GM23338 (cell line): Measurements from ENCODE around the gene BNC2. TPM values are rescaled to one million over a fixed set of nuclear protein-coding genes. Genes with fewer than 3 reads are reported as not detected.
A peak's percentile ranks its signal among the peaks of the same experiment; 100 is the strongest.

ENCODE experiments used
- ATAC-seq: fragments of 200-7000 bp; cut with Tn5 transposase; 3 replicates; pipeline ENCODE4 v1.9.1; 2020
- DNase-seq: peaks from one replicate; pipeline ENCODE4 v3.0.0-alpha.2; 2015; ENCODE audit warnings: low spot score
- H2AFZ ChIP-seq: fragments of 200-600 bp; sonication (generic); 2 replicates; pipeline ENCODE4 v1.8.0; 2016; ENCODE audit warnings: antibody characterized with exemption, mild to moderate bottlenecking, moderate library complexity
- H3F3A ChIP-seq: fragments of 200-600 bp; sonication (generic); replicated peaks from 2 replicates; pipeline ENCODE4 v1.8.0; 2017; ENCODE audit warnings: antibody characterized with exemption, mixed run types, low read depth
- H3K27ac ChIP-seq: fragments of 200-600 bp; sonication (generic); 2 replicates; pipeline ENCODE4 v1.6.1; 2016; ENCODE audit warnings: low read depth
- H3K27me3 ChIP-seq: fragments of 200-600 bp; sonication (generic); 2 replicates; pipeline ENCODE4 v1.8.0; 2016; ENCODE audit warnings: mild to moderate bottlenecking, mixed run types, moderate library complexity; ENCODE audit not compliant: insufficient read depth
- H3K36me3 ChIP-seq: fragments of 200-600 bp; sonication (generic); 2 replicates; pipeline ENCODE4 v1.8.0; 2016; ENCODE audit warnings: mild to moderate bottlenecking; ENCODE audit not compliant: insufficient read depth
- H3K4me1 ChIP-seq: fragments of 200-600 bp; sonication (generic); 2 replicates; pipeline ENCODE4 v1.8.0; 2016; ENCODE audit warnings: mild to moderate bottlenecking, moderate library complexity; ENCODE audit not compliant: insufficient read depth
- H3K4me2 ChIP-seq: fragments of 200-600 bp; sonication (generic); 2 replicates; pipeline ENCODE4 v1.7.1; 2017; ENCODE audit warnings: mixed run types
- H3K4me3 ChIP-seq: fragments of 200-600 bp; sonication (generic); 2 replicates; pipeline ENCODE4 v1.6.1; 2016; ENCODE audit warnings: mixed run types
- H3K79me2 ChIP-seq: fragments of 200-600 bp; sonication (generic); replicated peaks from 2 replicates; pipeline ENCODE4 v1.8.0; 2017; ENCODE audit warnings: mild to moderate bottlenecking; ENCODE audit not compliant: insufficient read depth
- H3K9me2 ChIP-seq: fragments of 200-600 bp; sonication (generic); 2 replicates; pipeline ENCODE4 v1.8.0; 2017; ENCODE audit not compliant: insufficient read depth
- H4K20me1 ChIP-seq: fragments of 200-600 bp; sonication (generic); replicated peaks from 2 replicates; pipeline ENCODE4 v1.8.0; 2017; ENCODE audit warnings: mild to moderate bottlenecking; ENCODE audit not compliant: insufficient read depth
- H3K27ac Mint-ChIP-seq: 2 replicates; pipeline ENCODE4 v1.8.0; 2020; ENCODE audit warnings: inconsistent platforms, mild to moderate bottlenecking, moderate library complexity, mixed read lengths
- H3K27me3 Mint-ChIP-seq: 3 replicates; pipeline ENCODE4 v1.8.0; 2022; ENCODE audit warnings: low read depth, mild to moderate bottlenecking, moderate library complexity, mixed read lengths, inconsistent platforms; ENCODE audit not compliant: insufficient read depth, poor library complexity
- H3K36me3 Mint-ChIP-seq: 3 replicates; pipeline ENCODE4 v1.8.0; 2021; ENCODE audit warnings: low read depth, mild to moderate bottlenecking, inconsistent platforms, moderate library complexity, mixed read lengths
- H3K4me1 Mint-ChIP-seq: 3 replicates; pipeline ENCODE4 v1.8.0; 2020; ENCODE audit warnings: mild to moderate bottlenecking, inconsistent platforms, mixed read lengths
- H3K4me3 Mint-ChIP-seq: 3 replicates; pipeline ENCODE4 v1.8.0; 2021; ENCODE audit warnings: moderate library complexity, mild to moderate bottlenecking, inconsistent platforms, mixed read lengths
- H3K9me3 Mint-ChIP-seq: 3 replicates; pipeline ENCODE4 v1.8.0; 2020; ENCODE audit warnings: moderate library complexity, mild to moderate bottlenecking, inconsistent platforms, mixed read lengths
- CREB1 ChIP-seq: fragments of 250-450 bp; sonication (Bioruptor Pico); IDR thresholded peaks from 2 replicates; pipeline ENCODE4 v1.5.0; 2020; ENCODE audit warnings: low read depth, mild to moderate bottlenecking, moderate library complexity
- CTCF ChIP-seq, 2 experiments: fragments of 200-600 bp in 1 of 2; sonication (generic) in 1 of 2; conservative IDR thresholded peaks; 2 replicates each; pipeline versions ENCODE4 v1.5.1 to v1.6.1; 2016 to 2017; ENCODE audit warnings: antibody characterized with exemption in 2 of 2, low read depth in 2 of 2, mild to moderate bottlenecking in 2 of 2, moderate library complexity in 1 of 2
- ETS1 ChIP-seq: IDR thresholded peaks from 2 replicates; pipeline ENCODE4 v1.6.1; 2016; ENCODE audit warnings: antibody characterized with exemption
- EZH2phosphoT487 ChIP-seq: fragments of 200-600 bp; sonication (generic); IDR thresholded peaks from one replicate; pipeline ENCODE4 v1.8.1; 2018; ENCODE audit warnings: antibody characterized with exemption; ENCODE audit not compliant: unreplicated experiment
- POLR2AphosphoS5 ChIP-seq: IDR thresholded peaks from 2 replicates; pipeline ENCODE4 v1.6.1; 2016; ENCODE audit warnings: antibody characterized with exemption, low read depth
- ZNF114 ChIP-seq: fragments of 250-450 bp; sonication (Bioruptor Pico); IDR thresholded peaks from 2 replicates; pipeline ENCODE4 v1.5.0; 2020; ENCODE audit warnings: mild to moderate bottlenecking, moderate library complexity
- ZNF331 ChIP-seq: fragments of 250-450 bp; sonication (Bioruptor Pico); IDR thresholded peaks from 2 replicates; pipeline ENCODE4 v1.5.0; 2020; ENCODE audit warnings: low read depth, mild to moderate bottlenecking, moderate library complexity
- polyA plus RNA-seq: library from polyadenylated mRNA; unstranded; fragments of >200 nt; fragmentation: Nextera tagmentation; extraction: Ambion mirVana; gene quantifications from 2 replicates; pipeline ENCODE4 v1.2.1, GENCODE V29; 2016
- total RNA-seq: library from RNA; depleted of rRNA; stranded (reverse); fragments of >200 nt; shearing (Covaris generic); gene quantifications from 2 replicates; pipeline ENCODE4 v1.2.3, GENCODE V29; 2014
- TF ChIP-seq, protein P1 (sequence below): fragments of 250-450 bp; sonication (Bioruptor Pico); IDR thresholded peaks from 2 replicates; pipeline ENCODE4 v1.5.0; 2020; ENCODE audit warnings: mild to moderate bottlenecking, moderate library complexity

Gene BNC2
- total and polyA plus RNA-seq, 2 experiments from 2014 or later = 12.7 to 13.2 TPM

DNA sequence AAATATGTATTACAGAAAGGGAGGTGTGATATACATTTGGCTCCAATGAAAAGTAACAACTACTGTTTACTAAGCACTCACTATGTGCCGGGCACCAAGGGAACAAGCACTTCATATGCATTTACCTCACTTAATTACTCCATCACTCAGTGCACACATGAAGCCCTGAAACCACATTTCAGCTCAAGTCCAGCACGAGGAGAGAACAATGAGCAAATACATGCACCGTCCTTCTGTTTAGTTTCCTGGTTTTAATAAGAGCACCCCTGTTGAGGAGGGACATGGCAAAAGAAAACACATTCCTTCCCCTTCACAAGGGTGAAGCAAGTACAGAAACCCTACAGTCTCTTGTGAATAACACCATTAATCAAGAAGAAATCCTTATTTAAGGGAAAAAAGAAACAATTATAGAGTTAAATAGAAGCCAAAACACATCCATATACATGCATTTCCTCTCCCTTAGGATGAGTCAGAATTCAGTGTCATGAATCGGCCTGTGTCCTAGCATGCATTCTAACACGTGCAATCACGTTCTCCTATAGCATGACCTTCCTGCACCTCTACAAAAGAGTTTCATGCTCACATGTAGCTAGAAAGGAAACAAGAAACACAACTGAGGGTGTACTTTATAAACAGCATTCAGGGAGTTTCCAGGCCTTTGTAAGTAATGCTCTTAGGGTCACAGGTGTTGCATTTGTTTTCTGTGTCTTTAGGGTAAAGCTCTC is 411.6 kb downstream of the BNC2 start:
- Histone ChIP-seq H3F3A (no peaks in the 10 kb centered on the region), H3K27me3 (no peaks in the 10 kb centered on the region), H3K9me2 (no peaks in the 10 kb centered on the region), H3K27ac (no peak overlapping the region), H3K4me2 (no peak overlapping the region), H3K36me3 (no peaks in the 10 kb centered on the region), H4K20me1 (no peaks in the 10 kb centered on the region), H2AFZ (no peak overlapping the region), H3K4me1 (peaks cover 30% of the 10 kb centered on the region), H3K4me3 (no peak overlapping the region), H3K79me2 (no peaks in the 10 kb centered on the region; the same call in 1 of the 2 replicates)
- Mint-ChIP-seq H3K27ac (peak overlapping the region; percentile 28), H3K4me3 (no peak overlapping the region), H3K36me3 (no peaks in the 10 kb centered on the region), H3K9me3 (no peaks in the 10 kb centered on the region), H3K27me3 (peaks cover 2% of the 10 kb centered on the region), H3K4me1 (peaks cover 59% of the 10 kb centered on the region)
- ATAC-seq (no peak), DNase-seq (no peak)
- TF ChIP-seq, protein P1, sequence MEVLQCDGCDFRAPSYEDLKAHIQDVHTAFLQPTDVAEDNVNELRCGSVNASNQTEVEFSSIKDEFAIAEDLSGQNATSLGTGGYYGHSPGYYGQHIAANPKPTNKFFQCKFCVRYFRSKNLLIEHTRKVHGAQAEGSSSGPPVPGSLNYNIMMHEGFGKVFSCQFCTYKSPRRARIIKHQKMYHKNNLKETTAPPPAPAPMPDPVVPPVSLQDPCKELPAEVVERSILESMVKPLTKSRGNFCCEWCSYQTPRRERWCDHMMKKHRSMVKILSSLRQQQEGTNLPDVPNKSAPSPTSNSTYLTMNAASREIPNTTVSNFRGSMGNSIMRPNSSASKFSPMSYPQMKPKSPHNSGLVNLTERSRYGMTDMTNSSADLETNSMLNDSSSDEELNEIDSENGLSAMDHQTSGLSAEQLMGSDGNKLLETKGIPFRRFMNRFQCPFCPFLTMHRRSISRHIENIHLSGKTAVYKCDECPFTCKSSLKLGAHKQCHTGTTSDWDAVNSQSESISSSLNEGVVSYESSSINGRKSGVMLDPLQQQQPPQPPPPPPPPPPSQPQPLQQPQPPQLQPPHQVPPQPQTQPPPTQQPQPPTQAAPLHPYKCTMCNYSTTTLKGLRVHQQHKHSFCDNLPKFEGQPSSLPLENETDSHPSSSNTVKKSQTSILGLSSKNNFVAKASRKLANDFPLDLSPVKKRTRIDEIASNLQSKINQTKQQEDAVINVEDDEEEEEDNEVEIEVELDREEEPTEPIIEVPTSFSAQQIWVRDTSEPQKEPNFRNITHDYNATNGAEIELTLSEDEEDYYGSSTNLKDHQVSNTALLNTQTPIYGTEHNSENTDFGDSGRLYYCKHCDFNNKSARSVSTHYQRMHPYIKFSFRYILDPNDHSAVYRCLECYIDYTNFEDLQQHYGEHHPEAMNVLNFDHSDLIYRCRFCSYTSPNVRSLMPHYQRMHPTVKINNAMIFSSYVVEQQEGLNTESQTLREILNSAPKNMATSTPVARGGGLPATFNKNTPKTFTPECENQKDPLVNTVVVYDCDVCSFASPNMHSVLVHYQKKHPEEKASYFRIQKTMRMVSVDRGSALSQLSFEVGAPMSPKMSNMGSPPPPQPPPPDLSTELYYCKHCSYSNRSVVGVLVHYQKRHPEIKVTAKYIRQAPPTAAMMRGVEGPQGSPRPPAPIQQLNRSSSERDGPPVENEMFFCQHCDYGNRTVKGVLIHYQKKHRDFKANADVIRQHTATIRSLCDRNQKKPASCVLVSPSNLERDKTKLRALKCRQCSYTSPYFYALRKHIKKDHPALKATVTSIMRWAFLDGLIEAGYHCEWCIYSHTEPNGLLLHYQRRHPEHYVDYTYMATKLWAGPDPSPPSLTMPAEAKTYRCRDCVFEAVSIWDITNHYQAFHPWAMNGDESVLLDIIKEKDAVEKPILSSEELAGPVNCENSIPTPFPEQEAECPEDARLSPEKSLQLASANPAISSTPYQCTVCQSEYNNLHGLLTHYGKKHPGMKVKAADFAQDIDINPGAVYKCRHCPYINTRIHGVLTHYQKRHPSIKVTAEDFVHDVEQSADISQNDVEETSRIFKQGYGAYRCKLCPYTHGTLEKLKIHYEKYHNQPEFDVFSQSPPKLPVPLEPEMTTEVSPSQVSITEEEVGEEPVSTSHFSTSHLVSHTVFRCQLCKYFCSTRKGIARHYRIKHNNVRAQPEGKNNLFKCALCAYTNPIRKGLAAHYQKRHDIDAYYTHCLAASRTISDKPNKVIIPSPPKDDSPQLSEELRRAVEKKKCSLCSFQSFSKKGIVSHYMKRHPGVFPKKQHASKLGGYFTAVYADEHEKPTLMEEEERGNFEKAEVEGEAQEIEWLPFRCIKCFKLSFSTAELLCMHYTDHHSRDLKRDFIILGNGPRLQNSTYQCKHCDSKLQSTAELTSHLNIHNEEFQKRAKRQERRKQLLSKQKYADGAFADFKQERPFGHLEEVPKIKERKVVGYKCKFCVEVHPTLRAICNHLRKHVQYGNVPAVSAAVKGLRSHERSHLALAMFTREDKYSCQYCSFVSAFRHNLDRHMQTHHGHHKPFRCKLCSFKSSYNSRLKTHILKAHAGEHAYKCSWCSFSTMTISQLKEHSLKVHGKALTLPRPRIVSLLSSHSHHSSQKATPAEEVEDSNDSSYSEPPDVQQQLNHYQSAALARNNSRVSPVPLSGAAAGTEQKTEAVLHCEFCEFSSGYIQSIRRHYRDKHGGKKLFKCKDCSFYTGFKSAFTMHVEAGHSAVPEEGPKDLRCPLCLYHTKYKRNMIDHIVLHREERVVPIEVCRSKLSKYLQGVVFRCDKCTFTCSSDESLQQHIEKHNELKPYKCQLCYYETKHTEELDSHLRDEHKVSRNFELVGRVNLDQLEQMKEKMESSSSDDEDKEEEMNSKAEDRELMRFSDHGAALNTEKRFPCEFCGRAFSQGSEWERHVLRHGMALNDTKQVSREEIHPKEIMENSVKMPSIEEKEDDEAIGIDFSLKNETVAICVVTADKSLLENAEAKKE (CRISPR knock-in tag) = no peak
- no peak for TF ChIP-seq ZNF331 (CRISPR knock-in tag)
- TF ChIP-seq ZNF114 (CRISPR knock-in tag) = no peak
- TF ChIP-seq POLR2AphosphoS5 = no peak
- TF ChIP-seq EZH2phosphoT487 = no peak
- TF ChIP-seq CREB1 (CRISPR knock-in tag) = no peak
- no peak for TF ChIP-seq ETS1
- no peak for TF ChIP-seq CTCF (conservative IDR thresholded peaks at IDR 0.05; ENCODE audit: low read depth in 2 of 2)
